Fibroblast of pulmonary artery (primary cell): Measurements from ENCODE around the gene TSPAN32.
A peak's percentile ranks its signal among the peaks of the same experiment; 100 is the strongest.

Experiments
- DNase-seq: peaks from one replicate; pipeline ENCODE4 v3.0.0-alpha.2; 2010; ENCODE audit warnings: low read depth
- H3K4me3 ChIP-seq: replicated peaks from 2 replicates; pipeline ENCODE4 v1.5.1; 2011; ENCODE audit warnings: low read depth, mild to moderate bottlenecking, control low read depth, low read length, moderate library complexity
- TF ChIP-seq, protein P1 (sequence below): IDR thresholded peaks from 2 replicates; pipeline ENCODE4 v1.5.1; 2011; ENCODE audit warnings: mild to moderate bottlenecking, control low read depth, low read length, inconsistent platforms; ENCODE audit errors: missing control alignments

The TSPAN32 gene

DNA sequence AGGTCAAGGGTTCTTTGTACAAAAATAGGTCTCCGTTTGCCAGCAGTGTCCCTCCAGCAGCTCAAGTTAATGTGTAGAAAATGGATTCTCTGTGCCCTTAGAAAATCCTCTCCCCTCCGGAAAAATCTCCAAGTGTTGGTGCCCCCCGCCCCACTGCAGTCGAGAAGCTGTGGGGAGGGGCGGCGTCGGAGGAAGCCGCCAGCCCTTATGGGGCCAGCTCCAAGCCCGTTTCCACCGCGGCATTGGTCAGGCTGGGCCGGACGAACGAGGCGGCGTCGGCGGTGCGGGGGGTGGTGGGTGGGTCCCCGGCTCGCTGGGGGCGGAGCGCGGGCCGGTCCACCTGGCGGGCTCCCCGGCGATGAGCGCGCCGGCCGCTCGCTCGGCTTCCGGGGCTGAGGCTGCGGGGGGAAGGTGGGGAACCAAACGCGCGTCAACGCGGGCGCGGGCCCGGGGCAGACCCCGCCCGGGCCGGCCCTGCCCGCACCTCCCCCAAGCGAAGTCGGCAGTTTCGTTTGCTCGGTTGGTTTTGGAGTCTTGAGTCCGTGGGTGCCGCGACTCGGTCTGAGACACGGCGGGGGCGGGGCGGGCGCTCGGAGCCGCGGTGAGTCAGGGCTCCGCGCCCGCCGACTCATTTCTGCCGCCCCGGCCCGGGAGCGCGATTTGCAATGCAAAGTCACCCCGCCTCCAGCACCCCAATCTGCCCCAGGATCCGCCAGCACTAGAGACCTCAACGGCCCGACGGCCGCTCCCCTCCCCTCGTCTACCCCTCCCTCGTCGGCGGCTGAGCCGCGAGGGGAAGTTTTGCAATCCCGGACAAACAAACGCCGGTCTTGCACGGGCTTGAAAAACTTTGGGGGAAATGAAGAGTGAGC is 32.8 kb upstream of the TSPAN32 start:
- TF ChIP-seq, protein P1, sequence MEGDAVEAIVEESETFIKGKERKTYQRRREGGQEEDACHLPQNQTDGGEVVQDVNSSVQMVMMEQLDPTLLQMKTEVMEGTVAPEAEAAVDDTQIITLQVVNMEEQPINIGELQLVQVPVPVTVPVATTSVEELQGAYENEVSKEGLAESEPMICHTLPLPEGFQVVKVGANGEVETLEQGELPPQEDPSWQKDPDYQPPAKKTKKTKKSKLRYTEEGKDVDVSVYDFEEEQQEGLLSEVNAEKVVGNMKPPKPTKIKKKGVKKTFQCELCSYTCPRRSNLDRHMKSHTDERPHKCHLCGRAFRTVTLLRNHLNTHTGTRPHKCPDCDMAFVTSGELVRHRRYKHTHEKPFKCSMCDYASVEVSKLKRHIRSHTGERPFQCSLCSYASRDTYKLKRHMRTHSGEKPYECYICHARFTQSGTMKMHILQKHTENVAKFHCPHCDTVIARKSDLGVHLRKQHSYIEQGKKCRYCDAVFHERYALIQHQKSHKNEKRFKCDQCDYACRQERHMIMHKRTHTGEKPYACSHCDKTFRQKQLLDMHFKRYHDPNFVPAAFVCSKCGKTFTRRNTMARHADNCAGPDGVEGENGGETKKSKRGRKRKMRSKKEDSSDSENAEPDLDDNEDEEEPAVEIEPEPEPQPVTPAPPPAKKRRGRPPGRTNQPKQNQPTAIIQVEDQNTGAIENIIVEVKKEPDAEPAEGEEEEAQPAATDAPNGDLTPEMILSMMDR, result no peak
- peak overlapping the region; percentile 19 for H3K4me3 ChIP-seq
- DNase-seq, result peak; percentile 20

DNA sequence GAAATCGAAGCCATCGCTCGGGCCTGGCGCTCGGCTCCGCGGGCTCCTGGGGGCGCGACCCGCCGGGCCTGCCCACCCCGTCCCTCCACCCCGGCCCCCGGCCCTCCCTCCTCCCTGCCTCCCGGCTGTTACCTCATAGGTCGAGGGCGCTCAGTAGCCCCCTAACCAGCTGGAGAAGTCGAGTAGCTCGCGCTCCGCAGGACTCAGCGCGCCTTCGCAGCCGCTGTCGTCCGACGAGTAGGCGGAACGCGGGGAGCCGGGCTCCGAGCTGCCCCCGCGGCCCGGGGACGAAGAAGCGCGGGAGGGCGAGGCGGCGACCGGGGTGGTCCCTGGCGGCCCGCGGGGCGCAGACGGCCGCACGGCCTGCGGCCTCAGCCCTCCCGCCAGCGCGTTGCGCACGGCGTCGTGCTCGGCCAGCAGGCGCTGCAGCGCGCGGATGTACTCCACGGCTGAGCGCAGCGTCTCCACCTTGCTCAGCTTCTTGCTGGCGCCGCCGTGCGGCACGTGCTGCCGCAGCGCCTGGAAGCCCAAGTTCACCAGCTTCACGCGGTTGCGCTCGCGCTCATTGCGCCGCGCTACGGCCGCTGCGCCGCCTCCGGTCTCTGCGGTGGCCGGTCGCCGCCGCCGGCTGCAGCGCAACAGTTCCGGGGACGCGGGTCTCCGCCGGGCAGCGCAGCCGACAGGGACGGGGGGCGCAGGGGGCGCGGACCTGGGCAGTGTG is 32.1 kb upstream of the TSPAN32 start:
- TF ChIP-seq, protein P1, result no peak
- H3K4me3 ChIP-seq, result no peak overlapping the region
- peak; percentile 65 for DNase-seq

DNA sequence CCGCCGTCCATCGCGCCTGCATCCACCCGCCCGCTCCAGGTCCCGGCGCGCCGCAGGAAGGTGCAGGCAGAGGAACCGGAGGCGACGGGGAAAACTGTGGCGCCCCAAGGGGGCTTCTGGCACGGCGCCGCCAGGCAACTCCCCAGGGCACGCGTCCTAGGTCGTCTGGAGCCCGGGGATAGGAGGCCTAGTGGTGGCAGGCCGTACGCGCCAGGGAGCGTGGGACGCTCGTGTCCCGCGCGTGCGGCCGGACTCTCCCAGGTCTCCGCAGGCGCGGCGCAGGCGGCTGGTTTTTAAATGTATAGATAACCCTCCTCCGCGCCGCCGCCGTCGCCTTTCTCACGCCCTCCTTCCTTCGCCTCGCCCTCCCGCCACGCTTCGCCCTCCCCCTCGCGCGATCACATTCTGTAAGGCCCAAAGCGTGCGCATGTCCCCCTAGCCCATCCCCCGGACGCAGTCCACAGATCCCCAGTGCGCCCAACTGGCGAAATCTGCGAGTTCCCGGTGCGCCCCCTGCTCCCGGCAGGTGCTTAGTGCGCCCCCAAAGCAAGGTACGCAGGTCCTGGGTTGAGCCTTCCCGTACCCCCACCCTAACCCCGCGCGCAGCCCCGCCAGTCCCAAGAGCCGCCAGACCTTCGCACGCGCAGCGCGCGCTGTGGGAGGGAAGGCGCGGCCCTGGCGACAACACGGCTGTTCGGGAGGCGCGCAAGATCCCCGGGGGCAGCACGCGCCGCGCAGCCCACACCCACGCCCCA is 31.3 kb upstream of the TSPAN32 start, which contains the start of gene ASCL2:
TSS of gene ASCL2 (minus strand) at position 267 of the 755 bp plus-strand sequence. CDS start at position 11, 256 bp downstream.
- TF ChIP-seq, protein P1, result no peak
- H3K4me3 ChIP-seq, result no peak within 1 kb of the TSS
- no peak for DNase-seq

DNA sequence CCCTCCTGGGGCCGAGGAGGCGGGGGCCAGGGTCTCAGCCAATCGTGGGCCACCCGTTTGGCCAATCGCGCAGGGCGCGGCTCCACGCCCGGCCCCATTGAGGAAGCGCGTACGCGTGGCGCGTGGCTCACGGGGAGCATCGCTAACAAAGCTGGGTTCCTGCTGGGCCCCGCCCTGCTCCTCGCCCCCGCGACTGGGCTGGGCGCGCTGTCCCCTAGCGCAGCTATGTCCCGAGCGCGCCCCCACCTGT is 30.8 kb upstream of the TSPAN32 start:
- H3K4me3 ChIP-seq, result no peak overlapping the region
- DNase-seq, result no peak
- TF ChIP-seq, protein P1, result no peak

DNA sequence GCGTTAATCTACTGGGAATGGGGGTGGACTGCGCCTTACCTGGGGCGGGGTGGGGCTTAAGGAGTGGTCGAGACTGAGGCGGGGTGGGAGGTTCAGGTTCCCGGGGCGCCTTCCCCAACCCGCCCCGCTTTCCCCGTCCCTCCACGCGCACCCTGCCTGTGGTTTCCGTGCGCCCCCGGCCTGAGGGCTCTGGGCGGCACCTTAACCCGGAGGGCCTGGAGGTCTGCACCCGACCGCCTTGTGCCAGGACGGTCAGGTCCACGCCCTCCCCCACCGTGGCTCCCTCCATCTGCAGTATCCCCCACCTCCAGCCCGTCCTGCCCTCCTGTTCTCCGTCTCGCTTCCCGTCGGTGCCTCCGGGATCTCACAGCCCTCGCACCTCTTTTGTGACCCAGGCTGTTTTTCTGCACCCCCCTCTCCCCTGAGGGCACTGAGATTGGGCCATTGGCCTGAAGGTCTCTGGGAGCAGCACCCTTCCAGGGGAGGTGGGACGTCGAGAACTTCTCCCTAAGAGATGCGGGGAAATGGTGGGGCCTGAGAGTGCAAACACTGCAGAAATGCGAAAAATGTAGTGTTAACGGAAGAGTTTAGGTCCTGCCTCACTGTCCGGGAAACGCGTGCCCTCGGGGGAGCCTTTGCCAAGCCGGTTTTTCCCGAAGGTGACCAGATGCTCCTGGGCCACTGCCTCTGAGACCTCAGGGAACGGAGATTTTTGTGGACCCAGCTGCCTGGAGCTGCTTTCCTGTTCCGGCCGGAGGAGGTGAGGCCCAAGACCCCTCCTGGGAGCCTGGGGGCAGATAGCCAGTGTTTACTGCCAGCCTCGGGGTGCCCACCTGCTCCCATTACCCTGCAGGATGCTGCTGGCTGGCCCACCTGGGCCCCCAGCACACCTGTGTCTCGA is 30.2 kb upstream of the TSPAN32 start:
- DNase-seq, result no peak
- H3K4me3 ChIP-seq, result no peak overlapping the region
- TF ChIP-seq, protein P1, result no peak
